ENCODE measurements around the gene KANK4.

- TF ChIP-seq POLR2A (IDR thresholded peaks at IDR 0.05), result no peak
- TF ChIP-seq, protein P1, sequence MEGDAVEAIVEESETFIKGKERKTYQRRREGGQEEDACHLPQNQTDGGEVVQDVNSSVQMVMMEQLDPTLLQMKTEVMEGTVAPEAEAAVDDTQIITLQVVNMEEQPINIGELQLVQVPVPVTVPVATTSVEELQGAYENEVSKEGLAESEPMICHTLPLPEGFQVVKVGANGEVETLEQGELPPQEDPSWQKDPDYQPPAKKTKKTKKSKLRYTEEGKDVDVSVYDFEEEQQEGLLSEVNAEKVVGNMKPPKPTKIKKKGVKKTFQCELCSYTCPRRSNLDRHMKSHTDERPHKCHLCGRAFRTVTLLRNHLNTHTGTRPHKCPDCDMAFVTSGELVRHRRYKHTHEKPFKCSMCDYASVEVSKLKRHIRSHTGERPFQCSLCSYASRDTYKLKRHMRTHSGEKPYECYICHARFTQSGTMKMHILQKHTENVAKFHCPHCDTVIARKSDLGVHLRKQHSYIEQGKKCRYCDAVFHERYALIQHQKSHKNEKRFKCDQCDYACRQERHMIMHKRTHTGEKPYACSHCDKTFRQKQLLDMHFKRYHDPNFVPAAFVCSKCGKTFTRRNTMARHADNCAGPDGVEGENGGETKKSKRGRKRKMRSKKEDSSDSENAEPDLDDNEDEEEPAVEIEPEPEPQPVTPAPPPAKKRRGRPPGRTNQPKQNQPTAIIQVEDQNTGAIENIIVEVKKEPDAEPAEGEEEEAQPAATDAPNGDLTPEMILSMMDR (IDR thresholded peaks at IDR 0.05 in 4 of 5, conservative IDR thresholded peaks at IDR 0.05 in 1 of 5), result no peak
These were observed 10.6 kb downstream of the KANK4 start for GRCh38 chr1:62308606-62309005.

All from gastrocnemius medialis (tissue), 4 donors.